GM21423 (cell line): ENCODE results near the gene MSX2.

Experiments
- ATAC-seq: cut with Tn5 transposase; IDR thresholded peaks from one replicate; pipeline ENCODE4 v1.9.1; 2021; ENCODE audit warnings: mild to moderate bottlenecking, moderate library complexity; ENCODE audit not compliant: unreplicated experiment

MSX2 gene

DNA sequence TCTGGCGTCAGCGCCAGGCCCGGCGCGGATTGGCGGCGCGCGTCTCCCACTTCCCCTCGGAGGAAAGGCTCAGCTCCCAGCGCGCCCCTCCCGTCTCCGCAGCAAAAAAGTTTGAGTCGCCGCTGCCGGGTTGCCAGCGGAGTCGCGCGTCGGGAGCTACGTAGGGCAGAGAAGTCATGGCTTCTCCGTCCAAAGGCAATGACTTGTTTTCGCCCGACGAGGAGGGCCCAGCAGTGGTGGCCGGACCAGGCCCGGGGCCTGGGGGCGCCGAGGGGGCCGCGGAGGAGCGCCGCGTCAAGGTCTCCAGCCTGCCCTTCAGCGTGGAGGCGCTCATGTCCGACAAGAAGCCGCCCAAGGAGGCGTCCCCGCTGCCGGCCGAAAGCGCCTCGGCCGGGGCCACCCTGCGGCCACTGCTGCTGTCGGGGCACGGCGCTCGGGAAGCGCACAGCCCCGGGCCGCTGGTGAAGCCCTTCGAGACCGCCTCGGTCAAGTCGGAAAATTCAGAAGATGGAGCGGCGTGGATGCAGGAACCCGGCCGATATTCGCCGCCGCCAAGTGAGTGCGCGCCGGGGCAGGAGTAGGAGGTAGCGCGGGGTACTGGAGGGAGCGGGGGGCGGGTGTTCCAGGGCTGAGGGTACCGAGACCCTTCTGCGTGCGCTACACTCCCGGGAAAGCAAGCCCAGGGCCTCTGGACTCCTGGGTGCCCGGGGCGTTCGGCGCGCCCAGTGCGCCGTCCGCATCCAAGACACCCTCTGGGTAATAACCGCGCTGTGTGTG lies at the start of gene MSX2:
MSX2 (plus strand) TSS at position 99 of the 777 bp plus-strand sequence; CDS start at position 177, 78 bp downstream.
- no peak for ATAC-seq

- ATAC-seq: no peak
Observed at GRCh38 chr5:174675110-174675509, 49.3 kb upstream of the MSX2 start.

- no peak for ATAC-seq
Observed at GRCh38 chr5:174675916-174676315, 48.5 kb upstream of the MSX2 start.

- no peak for ATAC-seq
Observed at GRCh38 chr5:174678107-174678506, 46.3 kb upstream of the MSX2 start.

DNA sequence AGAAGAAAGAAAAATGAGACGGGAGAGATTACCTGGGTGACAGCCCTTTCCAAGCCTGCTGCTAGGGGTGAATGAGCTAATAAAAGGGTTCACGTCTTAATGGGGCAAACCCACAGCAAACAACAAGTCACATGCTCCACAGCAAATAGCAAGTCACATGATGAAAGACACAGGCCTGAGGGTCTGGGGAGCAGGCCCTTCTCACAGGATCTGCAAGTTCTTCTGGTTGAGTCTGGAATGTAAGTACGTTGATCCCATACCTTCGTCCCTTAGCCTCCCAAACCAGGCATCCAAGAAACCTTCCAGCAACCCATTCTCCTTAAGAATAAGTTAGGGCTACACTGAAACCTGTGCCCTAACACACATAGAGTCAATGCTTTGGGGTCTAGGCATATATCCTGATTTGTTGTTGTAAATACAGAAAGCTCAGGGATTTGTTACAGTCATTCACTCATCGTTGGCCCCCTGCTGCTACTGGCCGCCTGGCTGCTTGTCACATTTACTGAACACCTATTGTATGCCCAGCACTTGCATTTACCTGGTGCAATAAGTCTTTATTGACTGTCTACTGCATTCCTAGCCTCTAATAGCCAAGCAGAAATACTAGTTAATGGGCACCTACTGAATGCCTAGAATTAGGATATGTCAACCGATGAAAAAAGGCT lies 43.3 kb upstream of the MSX2 start:
- no peak for ATAC-seq

- ATAC-seq: no peak
Observed at GRCh38 chr5:174687503-174687902, 36.9 kb upstream of the MSX2 start.

DNA sequence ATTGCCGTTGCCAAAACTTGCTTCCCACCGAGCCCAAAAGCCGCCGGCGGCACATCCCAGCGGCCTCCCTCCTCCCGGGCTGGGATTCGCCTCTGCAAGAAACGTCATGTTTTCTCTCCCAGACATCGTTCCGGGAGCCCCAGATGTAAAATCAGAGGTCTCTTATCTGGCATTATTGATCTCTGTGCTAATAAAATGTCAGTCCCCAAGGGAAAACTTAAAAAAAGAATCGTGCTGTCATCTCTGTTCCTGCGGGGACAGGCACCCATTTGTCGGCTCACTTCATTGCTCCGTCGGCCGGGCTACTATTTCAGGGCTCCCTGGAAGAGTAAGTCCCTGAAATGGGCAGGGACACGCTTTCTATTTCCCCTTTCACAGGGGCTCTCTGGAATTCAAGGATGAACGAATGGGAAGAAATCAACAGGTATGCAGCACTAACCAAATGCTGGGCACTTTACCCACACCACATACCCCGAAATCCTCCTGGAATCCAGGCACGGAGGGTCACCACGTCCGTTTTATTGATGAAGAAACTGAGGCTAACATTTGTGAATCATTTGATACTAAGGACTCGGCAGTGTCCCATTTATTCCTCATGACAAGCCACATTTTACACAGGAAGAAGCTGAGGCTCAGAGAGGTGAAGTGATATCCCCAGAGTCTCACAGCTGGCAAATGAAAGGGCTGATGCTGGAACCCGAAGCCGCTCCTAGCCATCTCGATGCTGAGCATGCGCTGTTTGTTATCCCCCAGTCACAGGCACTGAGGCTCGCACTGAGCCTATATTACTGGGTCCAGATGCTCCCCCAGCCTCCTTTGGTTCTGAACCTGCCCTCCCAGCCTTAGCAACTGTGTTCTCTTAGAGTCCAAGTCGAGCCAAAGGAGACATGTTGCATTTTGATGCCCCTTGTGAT lies 35.7 kb upstream of the MSX2 start:
- no peak for ATAC-seq

GRCh38 chr5:174690271-174690670 lies 34.1 kb upstream of the MSX2 start:
- no peak for ATAC-seq

- ATAC-seq: no peak
Observed at GRCh38 chr5:174692381-174692780, 32.0 kb upstream of the MSX2 start.

- no peak for ATAC-seq
Observed at GRCh38 chr5:174692982-174693422, 31.4 kb upstream of the MSX2 start.

- ATAC-seq: no peak
Observed at GRCh38 chr5:174693697-174694385, 30.5 kb upstream of the MSX2 start.

DNA sequence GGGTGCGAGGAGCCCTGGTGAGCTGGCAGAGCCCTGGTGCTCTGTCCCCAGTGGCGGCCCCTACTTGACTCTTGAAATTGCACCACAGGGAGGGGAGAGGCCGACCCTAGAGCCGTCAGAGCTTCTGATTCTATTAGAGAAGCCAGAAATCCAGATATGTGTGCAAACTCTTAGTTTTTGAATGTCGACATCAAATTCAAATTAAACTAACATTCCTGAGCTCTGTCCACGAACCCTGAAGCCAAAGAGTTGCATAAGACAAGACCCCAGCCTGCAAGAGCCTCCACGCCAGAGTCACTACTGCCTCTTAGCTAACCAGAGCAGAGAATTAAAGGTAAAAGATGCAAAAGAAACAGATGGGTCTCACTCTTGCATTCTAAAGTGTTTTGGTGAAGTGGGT lies 29.8 kb upstream of the MSX2 start:
- ATAC-seq: no peak

DNA sequence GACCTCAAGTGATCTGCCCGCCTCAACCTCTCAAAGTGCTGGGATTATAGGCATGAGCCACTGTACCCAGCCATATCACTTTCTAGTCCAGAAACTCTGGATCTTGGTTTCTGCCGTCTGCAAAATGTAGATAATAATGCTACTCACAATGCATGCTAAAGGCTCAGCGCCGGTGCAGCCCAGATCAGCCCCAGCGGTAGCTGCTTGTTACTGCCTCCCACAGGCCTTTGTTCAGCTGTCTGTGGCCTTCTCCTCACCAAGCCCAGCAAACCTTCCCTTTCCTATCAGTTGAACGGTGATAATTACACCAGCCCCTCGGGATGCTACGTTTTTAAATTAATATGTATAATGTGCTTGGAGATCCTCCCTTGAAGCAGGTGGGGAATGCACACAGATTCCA lies 26.2 kb upstream of the MSX2 start:
- no peak for ATAC-seq

DNA sequence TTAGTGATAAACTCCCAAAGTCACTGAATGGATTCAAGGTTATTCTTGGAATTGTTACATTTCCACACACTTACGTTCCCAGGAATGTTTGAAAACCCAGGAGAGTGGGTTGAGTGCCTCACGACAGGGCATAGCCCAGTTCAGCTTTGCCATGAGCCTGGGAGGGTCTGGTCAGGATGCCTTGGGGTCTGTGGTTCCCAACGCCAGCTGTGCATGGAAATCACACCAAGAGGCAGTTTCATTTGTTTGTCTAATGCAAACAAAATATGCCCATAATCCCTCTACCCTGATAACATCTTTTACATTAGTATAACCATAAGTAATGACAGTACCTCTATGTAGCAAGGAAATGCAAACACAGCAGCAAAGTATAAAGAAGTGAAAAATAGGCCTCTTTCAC lies 25.3 kb upstream of the MSX2 start:
- ATAC-seq: no peak

- ATAC-seq: no peak
Observed at GRCh38 chr5:174706997-174707572, 17.3 kb upstream of the MSX2 start.

DNA sequence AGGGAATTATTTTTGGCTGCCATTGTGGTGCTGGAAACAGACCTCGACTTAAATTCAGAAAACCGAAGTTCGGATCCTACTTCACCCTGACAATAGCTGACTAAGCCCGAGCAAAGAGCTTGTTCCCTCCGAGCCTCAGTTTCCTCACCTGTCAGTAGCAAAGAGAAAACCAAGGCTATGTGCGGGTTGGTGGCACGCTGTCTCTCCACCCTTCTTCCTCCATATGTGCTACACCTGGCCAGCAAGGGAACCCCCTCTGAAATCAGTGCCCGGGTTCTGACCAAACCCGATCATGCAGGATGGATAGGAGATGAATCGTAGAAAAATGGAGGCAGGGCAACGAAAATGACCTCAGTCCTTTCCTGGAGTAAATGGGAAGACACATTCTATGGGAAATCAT lies 16.7 kb upstream of the MSX2 start:
- ATAC-seq: no peak

GRCh38 chr5:174708476-174709207 lies 15.7 kb upstream of the MSX2 start:
- ATAC-seq: no peak

DNA sequence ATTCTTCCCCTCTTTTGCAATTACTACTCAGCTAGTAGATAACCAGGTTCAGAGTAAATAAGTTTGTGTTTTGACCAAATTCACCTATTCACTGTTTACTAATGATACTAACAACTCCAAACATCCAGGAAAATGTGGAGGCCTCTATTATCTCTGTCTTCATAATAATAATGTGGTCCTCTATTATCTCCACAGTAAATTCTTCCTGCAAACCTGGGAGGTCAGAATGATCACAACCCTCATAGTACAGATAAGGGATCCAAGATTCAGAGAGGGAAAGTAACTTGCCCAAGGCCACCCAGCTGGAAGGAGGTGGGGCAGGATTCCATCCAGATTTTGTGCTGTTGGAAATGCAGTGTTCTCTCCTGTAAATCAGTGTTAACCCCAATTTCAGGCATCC lies 9.6 kb upstream of the MSX2 start:
- ATAC-seq: no peak

DNA sequence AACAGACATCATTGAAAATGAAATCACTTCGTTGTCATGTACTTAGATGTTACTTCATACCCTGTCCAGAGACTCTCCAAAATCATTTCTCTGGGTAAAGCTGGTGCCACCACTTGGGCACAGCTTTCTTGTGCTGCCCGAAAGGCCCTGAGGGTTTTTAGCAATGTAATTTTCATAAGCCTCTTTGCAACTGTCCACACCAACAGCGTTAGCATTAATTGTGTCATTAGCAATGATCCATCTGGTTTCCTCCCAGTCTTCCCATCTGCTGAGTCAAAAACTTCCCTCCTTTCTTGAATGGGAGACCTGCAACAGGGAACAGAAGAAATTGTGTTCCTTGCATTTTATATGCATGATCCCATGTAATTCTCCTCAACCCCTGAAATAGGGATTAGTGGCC lies 8.6 kb upstream of the MSX2 start:
- no peak for ATAC-seq
